Activated naive CD4-positive, alpha-beta T cell (primary cell): Measurements from ENCODE around the gene PHTF2.
"Not testable (repeated sequence)": the region's sequence is repeated elsewhere in the genome, so short reads cannot be mapped to it uniquely, and the experiment has no call there.

Experiments
- DNase-seq, 4 experiments: peaks; one replicate each; lab custom pipeline; 2025; lab: John Stamatoyannopoulos, UW

PHTF2 gene

GRCh38 chr7:77830649-77831355, 32.2 kb downstream of the PHTF2 start:
- DNase-seq = no peak

- DNase-seq = no peak
Observed at GRCh38 chr7:77831481-77831880, 32.9 kb downstream of the PHTF2 start.

- DNase-seq = no peak
Observed at GRCh38 chr7:77831953-77832352, 33.4 kb downstream of the PHTF2 start.

- no peak for DNase-seq
Observed at GRCh38 chr7:77833136-77833535, 34.6 kb downstream of the PHTF2 start.

- not testable (repeated sequence) for DNase-seq
Observed at GRCh38 chr7:77836425-77836824, 37.9 kb downstream of the PHTF2 start.

- DNase-seq = no peak
Observed at GRCh38 chr7:77837275-77837674, 38.7 kb downstream of the PHTF2 start.

- DNase-seq = no peak
Observed at GRCh38 chr7:77837966-77838365, 39.4 kb downstream of the PHTF2 start.

- no peak for DNase-seq
Observed at GRCh38 chr7:77838929-77839491, 40.4 kb downstream of the PHTF2 start.

- DNase-seq = no peak
Observed at GRCh38 chr7:77839919-77840318, 41.3 kb downstream of the PHTF2 start.

- DNase-seq = no peak
Observed at GRCh38 chr7:77843194-77843593, 44.6 kb downstream of the PHTF2 start.

- no peak for DNase-seq
Observed at GRCh38 chr7:77846317-77847092, 47.9 kb downstream of the PHTF2 start.

GRCh38 chr7:77855371-77856083, 57.0 kb downstream of the PHTF2 start:
- DNase-seq = no peak

- DNase-seq = no peak
Observed at GRCh38 chr7:77858278-77858677, 59.7 kb downstream of the PHTF2 start.

- no peak for DNase-seq
Observed at GRCh38 chr7:77859343-77859742, 60.8 kb downstream of the PHTF2 start.

- no peak for DNase-seq
Observed at GRCh38 chr7:77862691-77863090, 64.1 kb downstream of the PHTF2 start.

GRCh38 chr7:77863860-77864259, 65.3 kb downstream of the PHTF2 start:
- no peak for DNase-seq

- no peak for DNase-seq
Observed at GRCh38 chr7:77866370-77866769, 67.8 kb downstream of the PHTF2 start.

GRCh38 chr7:77866786-77867536, 68.4 kb downstream of the PHTF2 start:
- DNase-seq = no peak

- DNase-seq = no peak
Observed at GRCh38 chr7:77867537-77867865, 68.9 kb downstream of the PHTF2 start.

- DNase-seq = not testable (repeated sequence)
Observed at GRCh38 chr7:77872256-77872655, 73.7 kb downstream of the PHTF2 start.

GRCh38 chr7:77873416-77874327, 75.1 kb downstream of the PHTF2 start:
- DNase-seq = not testable (repeated sequence)
